HG03571 (cell line): ENCODE measurements around the gene MPP2.
"Not testable (repeated sequence)": the region's sequence is repeated elsewhere in the genome, so short reads cannot be mapped to it uniquely, and the experiment has no call there.

ENCODE experiments used
- ATAC-seq: cut with Tn5 transposase; IDR thresholded peaks from one replicate; pipeline ENCODE4 v1.9.1; 2021; ENCODE audit not compliant: unreplicated experiment

Gene MPP2

DNA sequence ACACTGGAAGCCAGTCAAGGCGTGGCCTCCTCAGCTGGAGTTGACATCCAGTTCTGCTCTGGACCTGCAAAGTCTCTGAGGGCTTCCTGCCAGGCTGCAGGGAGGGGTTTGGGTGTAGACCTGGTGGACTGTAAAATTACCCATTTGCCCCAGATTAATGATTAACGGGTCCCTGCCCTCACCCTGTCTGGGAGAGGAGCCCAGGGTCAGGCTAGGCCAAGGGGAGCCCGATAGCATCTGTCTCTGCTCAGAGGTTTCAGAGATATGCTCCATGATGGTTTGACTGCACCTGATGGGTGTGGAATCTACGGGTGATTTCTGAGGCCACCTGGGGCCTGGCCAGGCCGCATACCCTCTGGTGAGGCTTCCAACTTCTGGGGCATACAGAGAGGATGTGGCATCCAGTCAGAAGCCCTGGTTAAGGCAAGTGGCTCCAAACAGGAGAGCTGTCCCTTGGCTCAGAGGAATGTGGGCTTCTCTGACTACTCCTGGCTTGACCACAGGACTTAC lies 23.8 kb upstream of the MPP2 start:
- no peak for ATAC-seq

- ATAC-seq = no peak
Measured at GRCh38 chr17:43928609-43929008, 21.3 kb upstream of the MPP2 start.

GRCh38 chr17:43927929-43928328 lies 20.6 kb upstream of the MPP2 start:
- not testable (repeated sequence) for ATAC-seq

- no peak for ATAC-seq
Measured at GRCh38 chr17:43927060-43927864, 19.9 kb upstream of the MPP2 start.

DNA sequence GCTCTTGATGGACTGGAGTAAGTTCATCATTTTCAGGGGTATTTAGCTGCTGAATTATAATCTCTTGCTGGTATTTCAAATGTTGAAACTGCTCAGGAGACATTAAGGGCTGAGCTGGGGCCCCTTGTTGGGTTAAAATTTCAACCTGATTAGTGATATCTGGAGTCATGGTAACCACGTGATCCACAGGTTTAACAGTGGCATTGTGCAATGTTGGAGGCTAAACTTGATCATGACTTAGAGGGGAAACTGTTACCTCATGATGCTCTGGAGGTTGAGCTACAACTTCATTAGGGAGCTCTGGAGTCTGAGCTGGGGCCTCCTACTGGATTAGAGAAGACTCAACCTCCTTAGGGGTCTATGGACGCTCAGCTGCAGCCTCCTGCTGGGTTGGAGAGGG lies 17.2 kb upstream of the MPP2 start:
- no peak for ATAC-seq

GRCh38 chr17:43920500-43921095 lies 13.3 kb upstream of the MPP2 start:
- ATAC-seq = no peak

DNA sequence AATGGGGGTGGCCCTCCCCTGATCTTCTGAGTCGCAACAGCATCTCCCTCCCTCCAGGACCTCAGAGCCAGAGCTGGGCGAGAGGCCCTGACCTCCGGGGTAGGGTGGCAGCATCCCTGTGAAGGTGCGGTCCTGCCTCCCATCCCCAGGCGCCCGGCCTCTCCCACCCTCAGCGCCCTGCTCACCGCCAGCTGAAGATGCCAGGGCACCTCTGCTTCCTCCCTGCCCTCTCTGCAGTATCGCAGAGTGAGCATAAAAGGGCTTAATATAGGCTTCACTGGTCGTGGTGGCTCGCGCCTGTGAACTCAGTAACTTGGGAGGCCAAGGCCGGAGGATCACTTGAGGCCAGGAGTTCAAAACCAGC lies 10.7 kb upstream of the MPP2 start:
- no peak for ATAC-seq

DNA sequence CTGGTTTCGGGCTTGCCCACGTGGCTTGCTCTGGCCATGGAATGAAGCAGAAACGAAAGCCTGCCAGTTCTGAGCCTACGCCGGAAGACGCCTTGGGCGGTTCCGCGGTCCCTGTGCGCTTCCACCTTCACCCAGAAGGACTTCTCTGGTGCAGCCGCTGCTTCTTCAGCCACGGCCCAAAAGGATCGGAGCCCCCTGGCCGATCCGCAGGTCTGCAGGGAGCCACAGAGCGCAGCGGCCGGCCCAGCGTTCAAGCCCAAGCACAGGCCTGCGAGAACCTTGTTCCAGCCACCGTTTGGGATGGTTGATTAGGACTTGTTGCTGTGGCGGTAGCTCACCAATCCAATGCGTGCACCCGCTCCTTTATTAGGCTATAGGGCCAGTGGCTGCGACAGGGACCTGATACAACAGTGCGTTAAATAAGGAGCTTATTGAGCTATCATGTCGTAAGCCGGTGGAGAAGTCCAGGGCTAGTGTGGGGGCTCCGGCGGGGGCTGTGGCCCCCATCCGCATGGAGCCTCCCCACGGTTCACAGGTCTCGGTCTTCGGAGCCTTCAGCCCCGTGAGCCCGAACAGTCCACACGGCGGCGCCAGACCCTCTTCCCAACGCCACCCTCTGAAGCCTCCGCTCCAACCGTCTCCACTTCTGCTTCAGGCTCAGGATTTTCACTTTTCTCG lies 10.2 kb upstream of the MPP2 start:
- no peak for ATAC-seq

DNA sequence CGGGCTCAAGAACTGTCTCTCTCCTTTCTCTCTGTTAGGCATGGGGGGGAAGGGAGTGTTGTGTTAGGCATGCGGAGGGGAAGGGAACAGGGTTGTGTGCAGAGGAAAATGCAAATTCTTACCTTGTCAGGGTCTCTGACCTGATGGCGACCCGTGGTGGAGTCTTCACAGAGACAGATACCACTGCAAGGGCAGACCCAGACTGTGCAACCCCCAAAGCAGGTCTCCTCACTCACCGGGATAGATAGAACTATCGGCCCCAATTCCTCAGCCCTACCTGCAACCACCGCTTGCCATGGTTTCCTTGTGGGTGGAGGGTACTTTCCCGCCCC lies 9.6 kb upstream of the MPP2 start:
- ATAC-seq = no peak

DNA sequence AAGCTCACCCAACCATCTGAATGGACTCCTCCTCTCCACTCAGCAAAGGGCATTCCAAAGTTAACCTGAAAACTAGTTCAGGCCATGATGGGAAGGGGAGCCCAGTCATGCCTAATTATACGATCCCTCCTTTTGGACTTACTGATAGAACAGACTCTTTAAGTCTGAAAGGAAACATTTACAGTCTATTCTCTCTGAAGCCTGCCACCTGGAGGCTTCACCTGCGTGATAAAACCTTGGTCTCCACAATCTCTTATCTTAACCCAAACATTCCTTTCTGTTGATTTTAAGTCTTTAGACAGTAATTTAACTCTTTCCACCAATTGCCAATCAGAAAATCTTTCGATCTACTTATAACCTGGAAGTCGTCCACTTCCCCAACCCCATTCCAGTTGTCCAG lies 9.0 kb upstream of the MPP2 start:
- ATAC-seq = no peak

GRCh38 chr17:43915559-43915958 lies 8.2 kb upstream of the MPP2 start:
- ATAC-seq = no peak

DNA sequence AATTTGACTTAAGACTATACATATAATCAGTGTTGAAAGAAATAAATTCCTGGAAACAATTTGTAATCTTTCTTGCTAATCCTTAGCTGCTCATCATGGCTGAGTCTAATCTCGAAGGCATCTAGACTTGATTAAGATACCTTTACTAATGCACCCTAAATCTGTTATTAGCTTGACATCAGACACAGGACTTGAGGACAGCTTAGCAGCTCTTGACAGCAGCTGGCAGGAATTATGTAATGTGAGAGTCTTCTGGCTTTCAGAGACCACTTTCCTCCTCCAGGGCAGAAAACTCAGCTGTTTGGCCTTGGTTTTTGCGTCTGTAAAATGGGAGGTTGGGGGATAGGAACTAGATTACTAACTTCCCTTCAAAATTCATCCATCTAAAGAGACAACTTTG lies 7.1 kb upstream of the MPP2 start:
- ATAC-seq = no peak

DNA sequence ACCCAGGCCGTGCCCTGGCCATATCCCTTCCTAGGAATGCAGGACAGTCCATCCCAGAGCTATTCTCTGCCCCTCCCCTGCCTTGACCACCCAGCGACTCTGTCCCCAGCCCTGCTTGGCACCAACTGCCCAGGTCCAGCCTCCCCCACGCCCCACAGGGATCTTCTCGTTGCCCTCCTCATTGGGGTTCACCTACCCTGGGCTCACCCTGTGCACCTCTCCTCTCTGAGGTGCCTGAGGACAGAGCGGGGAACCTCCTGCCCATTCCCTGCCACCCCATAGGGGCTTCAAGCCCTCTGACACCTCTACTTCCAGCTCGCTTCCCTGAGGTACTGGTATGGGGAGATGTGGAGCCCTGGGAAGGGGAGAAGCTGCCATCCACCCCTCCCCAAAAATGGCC lies 6.2 kb upstream of the MPP2 start:
- ATAC-seq = no peak

- no peak for ATAC-seq
Measured at GRCh38 chr17:43912635-43913304, 5.4 kb upstream of the MPP2 start.

DNA sequence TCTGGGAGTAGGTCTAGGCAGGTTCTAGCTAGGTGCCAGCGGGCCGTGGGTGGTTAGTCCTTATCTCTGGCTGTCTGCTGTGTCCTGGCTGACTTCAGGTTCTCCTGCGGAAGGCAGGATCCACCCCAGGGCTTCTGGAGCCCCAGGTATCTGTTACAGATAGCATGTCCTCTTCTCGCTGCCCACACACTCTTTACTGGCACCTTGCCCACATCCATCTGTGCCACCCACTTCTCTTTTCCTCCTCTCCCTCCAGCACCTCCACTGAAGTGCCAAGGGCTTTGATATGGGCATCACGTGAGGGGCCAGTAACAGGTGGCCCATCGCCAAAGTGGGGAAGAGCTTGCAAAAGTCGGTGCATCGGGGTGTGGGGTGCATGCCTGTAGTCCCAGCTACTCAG lies 4.6 kb upstream of the MPP2 start:
- no peak for ATAC-seq

- no peak for ATAC-seq
Measured at GRCh38 chr17:43909537-43910231, 2.3 kb upstream of the MPP2 start.

DNA sequence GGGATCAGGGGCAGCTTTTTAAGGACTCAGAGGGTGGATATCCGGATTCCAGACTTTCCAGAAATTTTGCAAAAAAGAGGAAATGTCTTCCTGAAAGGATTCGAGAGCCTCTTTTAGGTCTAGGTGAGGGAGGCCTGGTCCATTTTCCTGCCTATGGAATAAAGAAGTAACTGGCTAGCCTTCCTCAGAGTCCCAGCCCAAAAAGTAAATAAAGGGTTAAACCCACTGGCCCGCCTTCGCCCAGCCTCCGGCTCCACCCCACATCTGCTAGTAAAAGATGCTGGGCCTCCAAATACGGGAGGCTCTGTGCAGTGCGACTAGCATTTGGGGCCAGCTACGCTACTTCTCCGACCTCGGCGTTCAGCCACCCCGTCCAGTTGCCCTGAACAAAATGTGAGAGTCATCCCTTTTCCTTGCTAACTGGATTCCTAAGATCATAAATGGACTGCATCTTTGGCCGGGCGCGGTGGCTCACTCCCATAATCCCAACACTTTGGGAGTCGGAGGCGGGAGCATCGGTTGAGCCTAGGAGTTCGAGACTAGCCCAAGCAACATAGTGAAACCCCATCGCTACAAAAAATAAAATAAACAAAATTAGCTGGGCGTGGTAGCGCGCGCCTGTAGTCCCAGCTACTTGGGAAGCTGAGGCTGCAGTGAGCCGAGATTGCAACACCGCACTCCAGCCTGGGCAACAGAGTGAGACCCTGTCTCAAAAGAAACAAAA lies 824 bp upstream of the MPP2 start:
- ATAC-seq = no peak

DNA sequence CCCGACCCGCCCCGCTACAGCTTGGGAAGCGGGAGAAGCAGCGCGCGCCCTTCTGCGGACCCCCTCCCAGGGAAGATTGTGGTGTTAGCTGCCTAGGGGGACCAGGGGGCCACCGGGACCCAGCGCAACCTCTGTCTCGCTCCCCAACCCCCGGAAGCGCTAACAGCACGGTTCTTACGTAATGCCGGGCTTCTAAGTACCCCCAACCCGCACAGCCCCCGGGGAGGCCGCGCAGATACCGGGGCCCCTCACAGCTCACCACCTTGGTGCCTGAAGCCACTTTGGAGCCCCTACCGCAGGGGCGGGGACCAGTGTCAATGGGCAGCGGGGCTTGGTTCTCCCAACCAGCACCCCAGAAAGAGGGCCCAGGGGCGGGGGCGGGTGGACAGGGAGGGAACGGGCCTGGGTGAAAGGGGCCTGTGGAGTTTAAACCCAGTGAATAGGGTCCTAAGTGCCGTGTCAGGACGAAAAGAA lies 348 bp downstream of the MPP2 start:
- no peak for ATAC-seq

DNA sequence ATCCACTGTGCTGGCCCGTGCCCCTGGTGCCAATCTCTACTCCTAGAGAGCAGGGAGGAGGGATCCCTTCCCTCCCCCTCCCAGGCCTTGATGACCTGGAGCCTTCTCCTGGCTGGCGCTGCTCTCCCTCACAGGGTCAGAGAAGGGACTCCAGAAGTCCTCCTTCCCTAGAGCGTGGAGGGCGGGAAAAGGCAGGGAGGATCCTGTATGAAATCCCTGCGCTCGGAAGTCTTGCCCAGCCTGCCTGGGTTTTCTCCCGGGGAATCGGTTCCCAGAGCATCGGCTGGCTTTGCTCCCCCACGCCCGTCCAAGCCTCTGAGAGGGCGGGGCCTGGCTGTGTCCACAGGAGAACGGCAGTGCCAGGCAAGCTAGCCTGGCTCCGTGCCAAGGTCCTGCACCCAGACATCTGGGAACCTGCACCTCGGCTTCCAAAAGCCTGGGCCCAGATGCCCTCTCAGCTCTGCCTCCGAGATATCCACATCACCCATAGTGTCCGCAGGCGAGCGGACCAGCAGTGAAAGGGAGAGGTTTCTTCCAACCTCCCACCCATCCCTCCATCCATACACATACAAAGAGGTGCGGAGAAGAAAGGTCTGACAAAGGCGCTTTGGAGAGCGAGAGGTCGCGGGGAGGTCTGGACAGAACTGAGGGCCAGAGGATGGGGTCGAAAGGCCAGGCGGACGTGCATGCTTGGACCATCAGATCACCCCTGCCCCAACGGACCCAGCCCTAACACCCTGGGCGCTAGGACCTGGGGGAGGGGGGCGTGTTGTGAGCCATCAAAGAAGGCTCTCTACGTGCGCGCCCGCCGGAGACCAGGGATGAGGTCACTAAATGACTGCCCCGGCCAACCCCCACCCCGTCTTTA lies 1.1 kb downstream of the MPP2 start:
- no peak for ATAC-seq
